Small intestine (tissue), 7 donors: ENCODE measurements around the gene SPTLC2. TPM values are rescaled to one million over a fixed set of nuclear protein-coding genes. Genes with fewer than 3 reads are reported as not detected.

ENCODE experiments used
- DNase-seq, 2 donors: peaks; one replicate each; pipeline versions ENCODE4 v3.0.0 to v3.0.0-alpha.2; 2013
- FAIRE-seq: peaks from 2 replicates; lab custom pipeline; 2012; peaks lifted over from hg19 to GRCh38; lab: Jason Lieb, UNC
- H3K27ac ChIP-seq, 3 donors: one replicate each; pipeline ENCODE4 v1.5.1; 2013; ENCODE audit warnings: low read length in 2 of 3, mild to moderate bottlenecking in 2 of 3, control low read depth in 1 of 3, inconsistent platforms in 1 of 3, low read depth in 1 of 3, moderate library complexity in 1 of 3
- H3K27me3 ChIP-seq, 3 donors: one replicate each; pipeline ENCODE4 v1.6.1; 2013; ENCODE audit warnings: low read length in 3 of 3, inconsistent platforms in 1 of 3; ENCODE audit not compliant: control insufficient read depth in 3 of 3, insufficient read depth in 3 of 3
- H3K36me3 ChIP-seq, 3 donors: one replicate each; pipeline ENCODE4 v1.6.1; 2013; ENCODE audit warnings: low read length in 3 of 3, inconsistent platforms in 1 of 3, low read depth in 1 of 3, mild to moderate bottlenecking in 1 of 3, moderate library complexity in 1 of 3; ENCODE audit not compliant: control insufficient read depth in 3 of 3, insufficient read depth in 2 of 3
- H3K4me1 ChIP-seq, 3 donors: one replicate each; pipeline ENCODE4 v1.6.1; 2013; ENCODE audit warnings: low read length in 2 of 3, inconsistent platforms in 1 of 3, low read depth in 1 of 3, mild to moderate bottlenecking in 1 of 3, moderate library complexity in 1 of 3; ENCODE audit not compliant: control insufficient read depth in 3 of 3, insufficient read depth in 2 of 3
- H3K4me3 ChIP-seq, 3 donors: one replicate each; pipeline ENCODE4 v1.5.1; 2013; ENCODE audit warnings: low read length in 3 of 3, control low read depth in 1 of 3, inconsistent platforms in 1 of 3, low read depth in 1 of 3, mild to moderate bottlenecking in 1 of 3, moderate library complexity in 1 of 3
- H3K9me3 ChIP-seq, 2 donors: one replicate each; pipeline ENCODE4 v1.6.1; 2013; ENCODE audit warnings: low read depth in 1 of 2, low read length in 1 of 2; ENCODE audit not compliant: control insufficient read depth in 2 of 2, insufficient read depth in 1 of 2
- WGBS, 3 donors: extraction: QIAGEN DNeasy Blood & Tissue Kit; methylation state at CpG; one replicate each; pipeline ENCODE4 v1.1.7; 2013; 5-methylcytosine and 5-hydroxymethylcytosine counted together
- polyA plus RNA-seq, 4 donors: library from polyadenylated mRNA; stranded (reverse) in 3 of 4; unstranded in 1 of 4; fragments of 200-250 nt in 3 of 4; fragments of 120-200 nt in 1 of 4; gene quantifications; one replicate each; pipeline versions ENCODE4 v1.2.1 to v1.2.3, GENCODE V29; 2013
- donor health status: healthy with polysubstance abuse.
- donor health status: control.
- donor health status: control.
- donor health status: Bipolar disorder and iron deficiency.
- donor health status: healthy.

SPTLC2 gene
- polyA plus RNA-seq, 4 donors: 5.9 to 27.5 (median 15.2) TPM

GRCh38 chr14:77565289-77565993 lies 51.0 kb downstream of the SPTLC2 start:
- WGBS, 3 donors: 74 to 85% (median 78%) methylated on average over 8 of the region's 8 CpGs
- no peak overlapping the region for H3K4me3 ChIP-seq
- peaks cover 2 to 14% (median 13%) of the 10 kb centered on the region in 3 donors for H3K36me3 ChIP-seq
- H3K27ac ChIP-seq: peak overlapping the region in 1 of 3 donors; percentile 36
- FAIRE-seq: no peak
- no peaks in the 10 kb centered on the region for H3K27me3 ChIP-seq
- no peak for DNase-seq
- no peaks in the 10 kb centered on the region for H3K9me3 ChIP-seq
- no peaks in the 10 kb centered on the region for H3K4me1 ChIP-seq

- DNase-seq: no peak
- Histone ChIP-seq H3K27me3 (no peaks in the 10 kb centered on the region), H3K4me3 (no peak overlapping the region), H3K36me3 (peaks cover 5 to 20% (median 12%) of the 10 kb centered on the region in 3 donors), H3K27ac (no peak overlapping the region), H3K4me1 (no peaks in the 10 kb centered on the region), H3K9me3 (no peaks in the 10 kb centered on the region)
- FAIRE-seq: no peak
- 80 to 87% (median 84%) methylated on average over 4 of the region's 4 CpGs for WGBS, 3 donors
Measured at GRCh38 chr14:77562681-77563080, 53.8 kb downstream of the SPTLC2 start.

GRCh38 chr14:77561881-77562280 lies 54.6 kb downstream of the SPTLC2 start:
- peaks cover 5 to 20% (median 17%) of the 10 kb centered on the region in 3 donors for H3K36me3 ChIP-seq
- H3K9me3 ChIP-seq: no peaks in the 10 kb centered on the region
- FAIRE-seq (no peak), DNase-seq (no peak)
- H3K27me3 ChIP-seq: no peaks in the 10 kb centered on the region
- WGBS, 3 donors: 72 to 84% (median 81%) methylated on average over 5 of the region's 5 CpGs
- no peaks in the 10 kb centered on the region for H3K4me1 ChIP-seq
- H3K4me3 ChIP-seq: no peak overlapping the region
- no peak overlapping the region for H3K27ac ChIP-seq

- DNase-seq: no peak
- no peaks in the 10 kb centered on the region for H3K9me3 ChIP-seq
Measured at GRCh38 chr14:77559381-77559780, 57.1 kb downstream of the SPTLC2 start.

GRCh38 chr14:77557391-77557790 lies 59.0 kb downstream of the SPTLC2 start:
- no peaks in the 10 kb centered on the region for H3K27me3 ChIP-seq
- peaks cover 0 to 3% (median 0%) of the 10 kb centered on the region in 3 donors for H3K4me1 ChIP-seq
- H3K27ac ChIP-seq: no peak overlapping the region
- no peaks in the 10 kb centered on the region for H3K9me3 ChIP-seq
- H3K4me3 ChIP-seq: no peak overlapping the region
- DNase-seq (no peak), FAIRE-seq (no peak)
- WGBS, 3 donors: 91 to 96% (median 95%) methylated on average over 10 of the region's 10 CpGs
- H3K36me3 ChIP-seq: peaks cover 9 to 24% (median 19%) of the 10 kb centered on the region in 3 donors

More at GRCh38 chr14:77559381-77559780, 57.1 kb downstream of the SPTLC2 start:
- Histone ChIP-seq H3K36me3 (peaks cover 9 to 26% (median 19%) of the 10 kb centered on the region in 3 donors), H3K4me3 (no peak overlapping the region), H3K4me1 (peaks cover 0 to 3% (median 0%) of the 10 kb centered on the region in 3 donors), H3K27me3 (no peaks in the 10 kb centered on the region), H3K27ac (no peak overlapping the region)
- WGBS, 3 donors: 91 to 96% (median 95%) methylated on average over 6 of the region's 6 CpGs
- FAIRE-seq: no peak

GRCh38 chr14:77556946-77557345 lies 59.5 kb downstream of the SPTLC2 start:
- Histone ChIP-seq H3K4me1 (peaks cover 0 to 3% (median 0%) of the 10 kb centered on the region in 3 donors), H3K36me3 (peaks cover 10 to 27% (median 16%) of the 10 kb centered on the region in 3 donors), H3K9me3 (no peaks in the 10 kb centered on the region), H3K27me3 (no peaks in the 10 kb centered on the region), H3K27ac (no peak overlapping the region), H3K4me3 (no peak overlapping the region)
- no peak for DNase-seq
- 67 to 81% (median 74%) methylated on average over 4 of the region's 4 CpGs for WGBS, 3 donors
- no peak for FAIRE-seq

GRCh38 chr14:77554816-77555599 lies 61.4 kb downstream of the SPTLC2 start:
- DNase-seq (peak in 1 of 2 donors; percentile 53), FAIRE-seq (no peak)
- Histone ChIP-seq H3K4me3 (no peak overlapping the region), H3K4me1 (peaks cover 0 to 3% (median 0%) of the 10 kb centered on the region in 3 donors), H3K27me3 (no peaks in the 10 kb centered on the region), H3K36me3 (peaks cover 9 to 23% (median 14%) of the 10 kb centered on the region in 3 donors), H3K9me3 (no peaks in the 10 kb centered on the region), H3K27ac (peak overlapping the region in 1 of 3 donors; percentile 18)
- 42 to 58% (median 46%) methylated on average over 9 of the region's 9 CpGs for WGBS, 3 donors

- no peak overlapping the region for H3K4me3 ChIP-seq
- no peaks in the 10 kb centered on the region for H3K27me3 ChIP-seq
- DNase-seq (no peak), FAIRE-seq (no peak)
- 39 to 72% (median 57%) methylated on average over 5 of the region's 5 CpGs for WGBS, 3 donors
- peaks cover 9 to 26% (median 17%) of the 10 kb centered on the region in 3 donors for H3K36me3 ChIP-seq
- no peaks in the 10 kb centered on the region for H3K9me3 ChIP-seq
- peaks cover 0 to 3% (median 0%) of the 10 kb centered on the region in 3 donors for H3K4me1 ChIP-seq
- no peak overlapping the region for H3K27ac ChIP-seq
Measured at GRCh38 chr14:77554207-77554606, 62.2 kb downstream of the SPTLC2 start.
